ENCODE data around the gene LHFPL4. TPM values are rescaled to one million over a fixed set of nuclear protein-coding genes. Genes with fewer than 3 reads are reported as not detected.

LHFPL4 gene
- total RNA-seq, 1 donor from 2014 or later: not detected

DNA sequence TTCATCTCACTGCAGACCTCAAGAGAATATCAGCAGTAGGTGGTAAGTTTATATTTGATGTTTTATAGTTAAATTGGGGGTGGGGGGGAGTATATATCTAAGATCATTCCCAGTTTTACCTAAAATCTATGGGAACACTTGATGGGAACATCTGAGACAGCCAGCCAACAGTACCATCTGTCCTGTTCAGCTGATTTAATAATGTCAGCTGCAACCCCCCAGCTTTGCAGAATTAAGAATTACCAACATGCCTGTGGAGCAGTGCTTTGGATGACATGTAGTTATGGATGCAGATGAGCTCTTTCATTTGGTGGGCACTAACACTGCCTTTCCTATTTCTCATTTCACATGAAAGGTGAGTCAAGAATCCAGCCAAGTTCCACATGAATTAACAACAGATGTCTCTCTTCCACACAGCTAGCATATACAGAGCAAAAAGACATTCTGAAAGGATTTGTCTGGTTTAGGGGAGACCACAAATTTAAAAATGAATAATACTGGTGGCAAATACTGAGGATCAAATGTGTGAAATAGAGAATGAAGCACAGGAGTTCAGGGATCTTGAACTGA, 80.0 kb downstream of the LHFPL4 start:
- no peak for DNase-seq (ENCODE audit: low spot score)

DNA sequence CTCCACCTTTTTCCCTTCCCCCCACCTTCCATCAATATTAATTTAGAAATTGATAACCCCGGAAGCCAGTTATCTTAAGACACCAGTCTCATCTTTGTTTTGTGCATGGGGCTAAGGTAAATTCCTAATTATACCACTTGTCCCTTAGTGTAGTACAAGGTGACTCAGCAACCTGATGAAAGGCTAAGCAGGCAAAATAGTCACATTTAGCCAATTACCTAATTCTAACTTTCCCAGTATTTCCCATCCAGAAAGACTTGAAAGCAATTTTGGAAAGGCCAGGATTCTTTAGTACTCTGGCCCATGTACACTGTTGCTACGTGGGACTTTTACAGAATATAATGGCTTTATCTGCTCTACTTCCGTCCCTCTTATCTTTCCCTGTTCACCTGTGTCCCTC, 83.6 kb downstream of the LHFPL4 start:
- DNase-seq (ENCODE audit: low spot score): no peak

DNA sequence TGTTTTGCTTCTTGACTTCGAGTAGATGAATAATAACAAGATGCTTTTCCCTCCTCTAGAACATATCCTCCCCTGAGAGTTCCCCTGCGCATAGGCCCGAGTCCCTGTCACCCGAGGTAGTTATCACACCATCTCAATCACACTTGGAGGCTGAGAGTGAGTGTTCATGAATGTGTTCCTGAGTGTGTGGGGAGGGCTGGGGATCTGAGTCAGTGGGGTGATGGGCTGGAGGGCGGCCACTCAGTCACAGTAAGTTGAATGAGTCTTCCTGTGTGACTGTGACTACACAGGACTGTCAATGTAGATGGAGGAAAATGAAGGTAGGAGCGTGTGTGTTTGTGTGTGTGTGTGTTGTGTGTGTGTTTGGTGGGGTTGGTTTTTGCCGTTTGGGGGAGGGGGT, 85.2 kb downstream of the LHFPL4 start:
- no peak for DNase-seq (ENCODE audit: low spot score)

DNA sequence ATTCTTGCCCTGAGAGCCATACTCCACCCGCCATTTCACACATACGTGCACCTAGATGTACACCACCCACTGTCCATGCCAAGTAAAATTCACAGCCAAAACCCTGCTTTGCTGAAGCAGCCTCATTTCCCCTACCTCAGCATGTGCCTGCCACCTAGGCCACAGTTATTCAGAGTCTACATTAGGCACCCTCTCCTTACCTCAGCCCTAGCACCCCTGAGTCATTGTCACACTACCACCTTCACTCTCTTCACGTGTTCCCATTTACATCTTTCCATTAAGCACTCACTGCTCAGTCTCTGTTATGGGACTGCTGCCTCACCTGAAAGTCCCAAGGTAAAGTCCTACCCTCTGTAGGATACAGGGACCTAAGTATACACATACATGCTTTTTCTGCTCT, 86.2 kb downstream of the LHFPL4 start:
- no peak for DNase-seq (ENCODE audit: low spot score)

DNA sequence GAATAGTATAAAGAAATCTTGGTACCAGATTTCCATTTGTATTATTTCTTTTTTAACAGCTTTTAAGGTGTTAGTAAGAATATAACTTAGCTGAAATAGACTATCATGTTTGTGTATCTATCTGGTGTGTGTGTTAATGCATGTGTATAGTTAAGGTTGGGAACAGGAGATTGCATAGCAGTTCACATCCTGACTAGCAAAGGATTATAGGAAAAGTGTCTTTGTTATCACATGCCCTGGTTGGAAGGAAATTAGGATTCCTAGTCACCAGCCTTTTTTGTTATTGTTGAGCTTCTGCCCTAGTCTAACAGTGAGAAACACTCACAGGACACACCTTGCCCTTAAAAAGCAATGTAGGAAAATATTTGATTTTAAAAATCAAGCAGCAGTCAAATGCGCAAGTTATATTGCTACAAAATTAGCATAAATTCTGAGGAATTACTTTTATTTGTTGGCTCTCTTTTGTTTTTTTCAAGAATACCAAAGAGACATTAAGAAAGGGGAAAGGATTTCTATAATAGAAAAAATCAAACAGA, 98.0 kb downstream of the LHFPL4 start:
- no peak for DNase-seq (ENCODE audit: low spot score)

DNA sequence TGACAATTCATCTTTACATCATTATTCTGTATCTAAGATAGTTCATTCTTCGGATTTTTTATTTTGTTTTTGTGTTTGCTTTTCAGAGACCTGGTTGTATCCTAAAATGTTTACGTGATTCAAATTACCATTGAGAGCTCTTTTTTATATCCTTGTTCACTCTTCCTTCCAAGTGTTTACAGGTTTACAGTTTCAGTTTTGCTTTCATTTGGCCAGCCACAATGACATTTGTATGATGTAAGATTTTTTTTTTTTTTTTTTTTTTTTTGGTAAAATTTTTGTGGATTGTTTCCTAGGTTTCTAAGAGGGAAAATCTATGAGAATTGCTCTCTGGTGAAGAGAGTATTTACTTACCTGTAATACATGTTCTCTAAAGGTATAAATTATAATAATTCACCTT, 101.2 kb downstream of the LHFPL4 start:
- DNase-seq (ENCODE audit: low spot score): no peak

DNA sequence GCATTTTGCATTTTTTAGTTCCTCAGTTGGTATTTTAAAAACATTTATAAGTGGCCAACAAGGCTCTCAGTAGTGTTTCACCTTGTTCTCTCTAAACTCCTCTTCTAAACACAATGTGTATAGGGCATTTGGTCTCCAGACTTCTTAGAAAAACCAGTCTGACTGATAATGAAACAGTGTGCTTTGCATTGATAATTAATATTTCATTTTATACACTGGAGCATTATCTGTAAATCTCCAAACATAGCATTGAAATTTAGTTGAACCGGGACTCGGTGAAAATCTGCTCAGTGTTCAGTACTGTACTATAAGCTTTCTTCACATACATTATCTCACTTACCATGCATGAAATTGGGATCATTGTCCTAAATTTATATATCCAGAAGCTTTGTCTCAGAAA, 102.6 kb downstream of the LHFPL4 start:
- DNase-seq (ENCODE audit: low spot score): no peak

DNA sequence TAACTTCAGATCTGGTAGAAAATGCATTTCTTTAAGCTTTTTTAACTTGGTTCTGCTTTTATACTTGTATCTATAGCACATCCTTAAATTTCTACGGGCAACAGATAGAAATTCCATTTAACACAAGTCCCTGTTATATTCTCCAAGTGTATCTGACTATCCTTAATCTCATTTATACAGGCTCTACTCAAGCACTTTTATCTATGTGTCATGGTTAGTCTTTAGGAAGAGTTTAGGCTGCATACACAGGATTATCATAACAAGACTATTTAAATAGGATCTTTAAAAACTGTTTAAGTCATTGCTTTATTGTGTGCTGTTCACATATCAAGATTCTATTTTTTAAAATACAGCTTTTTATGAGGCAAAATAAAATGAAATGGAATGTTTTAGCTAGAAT, 103.5 kb downstream of the LHFPL4 start:
- DNase-seq (ENCODE audit: low spot score): no peak

DNA sequence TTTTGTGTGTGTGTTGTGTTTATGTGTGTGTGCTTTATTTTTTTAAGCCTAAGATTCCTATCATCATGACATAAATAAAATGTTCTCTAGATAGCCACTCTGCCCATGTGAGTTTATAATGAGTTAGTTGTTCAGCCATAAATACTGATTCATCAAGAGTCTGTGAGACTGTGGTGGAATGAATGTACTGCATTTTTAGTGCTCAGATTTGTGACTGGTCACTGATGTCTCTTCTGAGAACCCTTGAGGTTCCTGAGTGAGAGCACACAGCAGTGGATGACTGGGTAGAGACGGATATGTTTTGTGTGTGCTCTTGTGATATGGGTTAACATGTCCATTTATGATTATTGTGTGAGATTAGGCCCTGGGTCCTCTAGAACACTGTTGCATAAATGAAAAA, 105.0 kb downstream of the LHFPL4 start:
- DNase-seq (ENCODE audit: low spot score): no peak

Other genes with a start within 250 kb of the LHFPL4 start
- gene THUMPD3, start 190.8 kb downstream of the LHFPL4 start, total RNA-seq: 43.4 TPM
- 94.3 TPM for gene SETD5, start 156.2 kb downstream of the LHFPL4 start, total RNA-seq
- gene MTMR14, start 95.7 kb upstream of the LHFPL4 start, total RNA-seq: 32.7 TPM
- 0.37 TPM for gene CPNE9, start 150.0 kb upstream of the LHFPL4 start, total RNA-seq
- 17.3 TPM for gene BRPF1, start 177.9 kb upstream of the LHFPL4 start, total RNA-seq
- gene OGG1, start 196.1 kb upstream of the LHFPL4 start, total RNA-seq: 37.6 TPM
- gene CAMK1, start 216.1 kb upstream of the LHFPL4 start, total RNA-seq: 30.6 TPM
- gene TADA3, start 238.7 kb upstream of the LHFPL4 start, total RNA-seq: 63.3 TPM
- gene ARPC4, start 239.3 kb upstream of the LHFPL4 start, total RNA-seq: 137 TPM

Measured in mucosa of gallbladder (tissue), 1 donor.